ENCODE results near the gene BPNT1. TPM values are rescaled to one million over a fixed set of nuclear protein-coding genes. Genes with fewer than 3 reads are reported as not detected.

The BPNT1 gene, protein sequence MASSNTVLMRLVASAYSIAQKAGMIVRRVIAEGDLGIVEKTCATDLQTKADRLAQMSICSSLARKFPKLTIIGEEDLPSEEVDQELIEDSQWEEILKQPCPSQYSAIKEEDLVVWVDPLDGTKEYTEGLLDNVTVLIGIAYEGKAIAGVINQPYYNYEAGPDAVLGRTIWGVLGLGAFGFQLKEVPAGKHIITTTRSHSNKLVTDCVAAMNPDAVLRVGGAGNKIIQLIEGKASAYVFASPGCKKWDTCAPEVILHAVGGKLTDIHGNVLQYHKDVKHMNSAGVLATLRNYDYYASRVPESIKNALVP
- 10 to 100 TPM; 22.0 to 28.1 (median 25.0) TPM for total RNA-seq (2021; fragmentation: NEBNext Ultra II Directional; extraction: Animal tissue kit (Norgen Biotek cat#: 25700))
- long read RNA-seq, partial matches to known transcripts: 0 of 9 reads
- long read RNA-seq, other reads (novel, unspliced or antisense): 4 of 9 reads

DNA sequence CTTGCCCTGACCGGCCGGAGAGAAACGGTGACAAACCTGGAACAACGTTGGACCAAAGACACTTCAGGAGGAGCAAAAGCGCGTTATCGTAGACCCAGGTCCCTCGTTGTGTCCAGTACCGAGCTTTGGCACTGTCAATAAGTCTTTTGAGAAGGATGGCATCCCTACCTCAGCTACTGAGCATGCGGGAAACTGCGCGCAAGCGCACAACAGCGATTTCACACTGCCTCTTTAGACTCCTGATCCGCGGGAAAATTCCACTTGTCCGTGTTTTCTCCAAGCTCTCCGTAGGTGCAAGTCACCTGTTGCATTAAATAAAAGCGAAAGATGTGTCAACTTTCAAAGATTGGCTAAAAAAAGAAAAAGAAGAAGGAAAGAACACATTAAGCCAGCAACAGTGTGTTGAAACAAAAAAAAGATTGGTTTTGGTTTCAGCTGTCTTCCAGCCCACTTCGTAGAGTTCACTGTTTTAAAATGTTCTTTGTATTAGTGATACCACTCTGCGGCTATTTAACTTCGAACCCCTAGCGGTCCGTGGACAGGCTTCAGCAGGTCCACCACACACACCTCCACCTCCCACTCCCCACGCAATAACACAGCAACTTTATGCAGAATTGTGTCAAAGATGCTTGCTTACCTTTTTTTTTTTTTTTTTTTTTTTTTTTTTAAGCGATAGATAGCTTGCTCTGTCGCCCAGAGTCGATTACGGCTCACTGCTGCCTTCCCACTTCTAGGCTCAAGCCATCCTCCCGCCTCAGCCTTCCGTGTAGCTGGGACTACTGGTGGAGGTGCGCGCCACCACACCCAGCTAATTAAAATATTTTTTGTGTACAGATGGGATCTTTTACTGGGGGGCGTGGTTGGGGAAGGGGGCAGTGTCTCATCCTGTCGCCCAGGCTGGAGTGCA lies at the start of gene BPNT1:
Gene BPNT1 (minus strand): TSS at position 139 of the 907 bp plus-strand sequence. CDS start 9,942 bp downstream, outside the sequence.
- H3K27me3 Mint-ChIP-seq (ENCODE audit: insufficient read depth): no peaks in the 10 kb centered on the region
- no peaks in the 10 kb centered on the region for H3K36me3 Mint-ChIP-seq (ENCODE audit: low read depth)
- no peaks in the 10 kb centered on the region for H3K9me3 Mint-ChIP-seq
- 0 out of 2 replicates have a peak, but pooled peaks cover 4% of the 10 kb centered on the region for H3K4me1 Mint-ChIP-seq (ENCODE audit: low read depth)
- DNase-seq: peak; percentile 91
- TF ChIP-seq, protein P1, sequence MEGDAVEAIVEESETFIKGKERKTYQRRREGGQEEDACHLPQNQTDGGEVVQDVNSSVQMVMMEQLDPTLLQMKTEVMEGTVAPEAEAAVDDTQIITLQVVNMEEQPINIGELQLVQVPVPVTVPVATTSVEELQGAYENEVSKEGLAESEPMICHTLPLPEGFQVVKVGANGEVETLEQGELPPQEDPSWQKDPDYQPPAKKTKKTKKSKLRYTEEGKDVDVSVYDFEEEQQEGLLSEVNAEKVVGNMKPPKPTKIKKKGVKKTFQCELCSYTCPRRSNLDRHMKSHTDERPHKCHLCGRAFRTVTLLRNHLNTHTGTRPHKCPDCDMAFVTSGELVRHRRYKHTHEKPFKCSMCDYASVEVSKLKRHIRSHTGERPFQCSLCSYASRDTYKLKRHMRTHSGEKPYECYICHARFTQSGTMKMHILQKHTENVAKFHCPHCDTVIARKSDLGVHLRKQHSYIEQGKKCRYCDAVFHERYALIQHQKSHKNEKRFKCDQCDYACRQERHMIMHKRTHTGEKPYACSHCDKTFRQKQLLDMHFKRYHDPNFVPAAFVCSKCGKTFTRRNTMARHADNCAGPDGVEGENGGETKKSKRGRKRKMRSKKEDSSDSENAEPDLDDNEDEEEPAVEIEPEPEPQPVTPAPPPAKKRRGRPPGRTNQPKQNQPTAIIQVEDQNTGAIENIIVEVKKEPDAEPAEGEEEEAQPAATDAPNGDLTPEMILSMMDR (IDR thresholded peaks at IDR 0.05): no peak
- peak within 1 kb of the TSS; percentile 57 for H3K27ac Mint-ChIP-seq
- peak within 1 kb of the TSS; percentile 95 for H3K4me3 Mint-ChIP-seq

DNA sequence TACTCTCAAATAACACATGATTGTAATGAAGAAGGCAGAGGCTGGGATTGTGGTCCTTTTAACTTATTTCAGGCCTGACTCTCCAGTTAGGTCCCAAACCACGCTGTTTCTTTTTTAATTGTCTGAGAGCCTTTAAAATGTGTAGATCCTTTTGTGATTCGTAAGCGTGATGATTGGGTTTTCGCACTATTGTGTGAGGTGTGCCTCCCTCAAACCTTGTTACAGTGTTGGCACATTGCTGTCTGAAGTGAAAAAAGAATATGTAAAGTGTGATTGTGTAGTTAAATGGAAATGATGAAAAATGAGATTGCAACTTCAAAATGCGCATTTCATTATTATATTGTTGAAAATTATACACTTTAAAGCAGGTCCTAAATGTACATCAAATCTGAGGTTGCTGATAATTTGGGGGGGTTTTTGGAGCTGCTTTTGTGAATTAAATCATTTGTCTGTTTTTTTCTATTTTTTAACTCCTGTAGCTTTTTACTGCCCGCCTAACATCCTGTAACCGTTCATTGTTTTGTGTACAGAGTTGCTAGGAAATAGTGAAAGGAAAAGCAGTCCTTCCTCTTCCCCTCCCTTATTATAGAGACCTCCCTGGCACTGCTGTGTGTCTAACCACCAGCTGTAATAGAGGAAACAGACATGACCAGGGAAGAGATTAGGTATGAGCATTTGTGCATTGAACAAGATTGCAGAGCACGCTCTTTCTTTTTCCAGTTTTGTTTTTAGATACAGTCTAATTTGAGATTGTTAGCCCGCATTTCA lies 47.6 kb upstream of the BPNT1 start:
- DNase-seq: no peak
- TF ChIP-seq, protein P1 (IDR thresholded peaks at IDR 0.05): no peak
- Mint-ChIP-seq H3K9me3 (no peaks in the 10 kb centered on the region), H3K4me1 (ENCODE audit: low read depth) (no peaks in the 10 kb centered on the region), H3K27ac (no peak overlapping the region), H3K4me3 (no peak overlapping the region), H3K36me3 (ENCODE audit: low read depth) (peaks cover 45% of the 10 kb centered on the region), H3K27me3 (ENCODE audit: insufficient read depth) (0 out of 2 replicates have a peak, but pooled peaks cover 2% of the 10 kb centered on the region)

DNA sequence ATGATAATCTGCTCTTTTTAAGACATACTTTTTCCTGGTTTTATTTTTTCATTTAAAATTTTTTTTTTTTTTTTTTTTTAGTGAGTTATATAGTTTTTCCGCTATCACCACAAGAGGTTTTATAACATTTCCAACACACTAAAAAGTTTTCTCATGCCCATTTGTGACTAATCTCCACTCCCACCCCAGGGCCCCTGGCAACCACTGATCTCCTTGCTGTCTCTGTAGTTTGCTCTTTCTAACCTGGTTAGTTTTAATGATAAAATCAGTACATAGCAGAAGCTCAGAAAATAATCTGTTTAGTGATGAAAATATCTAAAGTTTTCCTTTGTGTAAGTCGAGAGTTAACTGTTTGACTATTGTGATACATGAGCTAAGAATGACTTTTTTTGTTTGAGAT lies 46.2 kb upstream of the BPNT1 start:
- DNase-seq: no peak
- H3K9me3 Mint-ChIP-seq: no peaks in the 10 kb centered on the region
- 0 out of 2 replicates have a peak, but pooled peaks cover 2% of the 10 kb centered on the region for H3K27me3 Mint-ChIP-seq (ENCODE audit: insufficient read depth)
- no peak overlapping the region for H3K4me3 Mint-ChIP-seq
- peaks cover 35% of the 10 kb centered on the region for H3K36me3 Mint-ChIP-seq (ENCODE audit: low read depth)
- TF ChIP-seq, protein P1 (IDR thresholded peaks at IDR 0.05): no peak
- H3K4me1 Mint-ChIP-seq (ENCODE audit: low read depth): no peaks in the 10 kb centered on the region
- H3K27ac Mint-ChIP-seq: peak overlapping the region; percentile 34; the same call in 1 of the 2 replicates

DNA sequence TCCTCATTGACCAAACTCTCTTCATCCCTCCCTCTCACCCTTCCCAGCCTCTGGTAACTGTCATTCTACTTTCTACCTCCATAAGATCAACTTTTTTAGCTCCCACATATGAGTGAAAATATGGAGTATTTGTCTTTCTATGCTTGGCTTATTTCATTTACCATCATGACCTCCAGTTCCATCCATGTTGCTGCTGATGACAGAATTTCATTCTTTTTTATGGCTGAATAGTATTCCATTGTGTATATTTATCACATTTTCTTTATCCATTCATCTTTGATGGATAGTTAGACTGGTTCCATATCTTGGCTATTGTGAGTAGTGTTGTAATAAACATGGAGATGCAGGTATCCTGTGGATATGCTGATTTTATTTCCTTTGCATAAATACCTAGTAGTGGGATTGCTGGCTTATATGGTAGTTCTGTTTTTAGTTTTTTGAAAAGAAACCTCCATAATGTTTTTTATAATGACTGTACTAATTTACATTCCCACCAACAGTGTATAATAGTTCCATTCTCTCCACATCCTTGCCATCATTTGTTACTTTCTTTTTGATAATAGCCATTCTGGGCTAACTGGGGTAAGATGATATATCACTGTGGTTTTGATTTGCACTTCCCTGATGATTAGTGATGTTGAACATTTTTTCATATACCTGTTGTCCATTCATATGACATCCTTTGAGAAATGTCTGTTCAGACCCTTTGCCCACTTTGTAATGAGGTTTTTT lies 40.1 kb upstream of the BPNT1 start:
- H3K27ac Mint-ChIP-seq: no peak overlapping the region
- TF ChIP-seq, protein P1 (IDR thresholded peaks at IDR 0.05): no peak
- DNase-seq: no peak
- H3K36me3 Mint-ChIP-seq (ENCODE audit: low read depth): peaks cover 33% of the 10 kb centered on the region
- no peaks in the 10 kb centered on the region for H3K9me3 Mint-ChIP-seq
- H3K27me3 Mint-ChIP-seq (ENCODE audit: insufficient read depth): no peaks in the 10 kb centered on the region; the same call in 1 of the 2 replicates
- no peak overlapping the region for H3K4me3 Mint-ChIP-seq
- peaks cover 4% of the 10 kb centered on the region for H3K4me1 Mint-ChIP-seq (ENCODE audit: low read depth)

Data from HFFc6 (cell line).